GM12878 (cell line): Measurements from ENCODE around the gene CACNA1E. TPM values are rescaled to one million over a fixed set of nuclear protein-coding genes. Genes with fewer than 3 reads are reported as not detected.

Experiments
- ATAC-seq: fragments of 200-7000 bp; cut with Tn5 transposase; 3 replicates; pipeline ENCODE4 v1.9.1; 2020; ENCODE audit warnings: mild to moderate bottlenecking, moderate library complexity
- BruUV-seq: library from RNA; stranded (reverse); fragments of 400-500 nt; replicated peaks from 2 replicates; lab custom pipeline; 2021; lab: Mats Ljungman, UMichigan
- CTCF ChIA-PET: fragments of 300-600 bp; sonication (Branson Sonifier 250); formaldehyde crosslinking; extraction: SDS; loops from one replicate; lab custom pipeline; 2021; ENCODE audit warnings: inconsistent platforms; lab: Yijun Ruan, JAX
- POLR2A ChIA-PET: fragments of 350-600 bp; formaldehyde crosslinking; extraction: SDS; loops from one replicate; lab custom pipeline; 2021; ENCODE audit warnings: inconsistent platforms; lab: Charles Lee
- RAD21 ChIA-PET: fragments of 300-600 bp; sonication (Branson Sonifier 250); formaldehyde crosslinking; loops from one replicate; lab custom pipeline; 2023; ENCODE audit warnings: antibody characterized with exemption; ENCODE audit not compliant: unreplicated experiment; lab: Charles Lee
- SMC1A ChIA-PET: fragments of 300-600 bp; sonication (Branson Sonifier 250); formaldehyde crosslinking; loops from one replicate; lab custom pipeline; 2023; ENCODE audit not compliant: unreplicated experiment, uncharacterized antibody; lab: Charles Lee
- DNase-seq: peaks from one replicate; pipeline ENCODE4 v3.0.0-alpha.2; 2011; ENCODE audit warnings: low read depth, low spot score
- FAIRE-seq: peaks from 3 replicates; lab custom pipeline; 2011; peaks lifted over from hg19 to GRCh38; lab: Jason Lieb, UNC
- H2AFZ ChIP-seq: 2 replicates; pipeline ENCODE4 v1.6.0; 2011; ENCODE audit warnings: low read depth, low read length, control low read depth; ENCODE audit not compliant: control insufficient read depth
- H3K27ac ChIP-seq: 2 replicates; pipeline ENCODE4 v1.5.1; 2011; ENCODE audit warnings: control low read depth; ENCODE audit not compliant: control insufficient read depth, insufficient read depth
- H3K27me3 ChIP-seq, 2 experiments: replicated peaks in 1 of 2; 2 replicates each; pipeline versions ENCODE4 v1.6.0 to v1.6.1; 2011; ENCODE audit warnings: low read length in 1 of 2; ENCODE audit not compliant: control insufficient read depth in 2 of 2, insufficient read depth in 2 of 2
- H3K36me3 ChIP-seq, 2 experiments: 2 replicates each; pipeline ENCODE4 v1.5.1; 2011; ENCODE audit warnings: low read length in 1 of 2; ENCODE audit not compliant: control insufficient read depth in 2 of 2, insufficient read depth in 2 of 2
- H3K4me1 ChIP-seq: 2 replicates; pipeline ENCODE4 v1.6.1; 2011; ENCODE audit warnings: mild to moderate bottlenecking, low read length, moderate library complexity, mixed read lengths; ENCODE audit not compliant: control insufficient read depth, insufficient read depth
- H3K4me2 ChIP-seq: 2 replicates; pipeline ENCODE4 v1.6.0; 2011; ENCODE audit warnings: control low read depth; ENCODE audit not compliant: control insufficient read depth, insufficient read depth
- H3K4me3 ChIP-seq: fragments of 200-600 bp; sonication (generic); 2 replicates; pipeline ENCODE4 v1.5.1; 2016
- H3K79me2 ChIP-seq: 2 replicates; pipeline ENCODE4 v1.6.0; 2011; ENCODE audit warnings: low read length; ENCODE audit not compliant: control insufficient read depth, insufficient read depth
- H3K9ac ChIP-seq: 2 replicates; pipeline ENCODE4 v1.8.0; 2011; ENCODE audit warnings: low read length, control low read depth, mixed read lengths; ENCODE audit not compliant: control insufficient read depth, insufficient read depth
- H3K9me3 ChIP-seq: replicated peaks from 3 replicates; pipeline ENCODE4 v1.5.1; 2011; ENCODE audit warnings: mild to moderate bottlenecking, low read length; ENCODE audit not compliant: control insufficient read depth, insufficient read depth
- H4K20me1 ChIP-seq: 2 replicates; pipeline ENCODE4 v1.6.0; 2011; ENCODE audit not compliant: control insufficient read depth, insufficient read depth
- NFYA ChIP-seq: IDR thresholded peaks from 2 replicates; pipeline ENCODE4 v1.6.1; 2011; ENCODE audit warnings: low read depth, mild to moderate bottlenecking, low read length, improper control_type of control experiment, borderline replicate concordance
- POLR2AphosphoS5 ChIP-seq: IDR thresholded peaks from 2 replicates; pipeline ENCODE4 v1.6.1; 2011; ENCODE audit warnings: mild to moderate bottlenecking, low read length, inconsistent platforms
- WGBS: methylation state at CpG from one replicate; pipeline ENCODE4 v1.1.6; 2016; ENCODE audit warnings: low lambda C conversion rate; ENCODE audit not compliant: insufficient replicate concordance, insufficient coverage; ENCODE audit errors: missing lambda C conversion rate; 5-methylcytosine and 5-hydroxymethylcytosine counted together
- in situ Hi-C: fragments of 300-500 bp; cut with MboI; formaldehyde crosslinking; loops from 9 replicates; pipeline ENCODE4 v1.14.3; 2018; ENCODE audit warnings: mixed read lengths
- intact Hi-C: fragments of 100-400 bp; cut with micrococcal nuclease; formaldehyde crosslinking; loops from one replicate; pipeline ENCODE4 v1.14.2; 2022; ENCODE audit not compliant: unreplicated experiment
- polyA plus RNA-seq, 11 experiments: library from polyadenylated mRNA; depleted of rRNA in 4 of 11; unstranded in 6 of 11; stranded (reverse) in 5 of 11; fragments of >200 nt; fragmentation: Nextera tagmentation in 4 of 11; fragmentation: Illumina TruSeq in 1 of 11; extraction: Ambion mirVana in 4 of 11; extraction: Trizol in 1 of 11; gene quantifications; 1 replicate in 1 of 11; 2 replicates in 10 of 11; pipeline versions ENCODE4 v1.2.1 to v1.2.3, GENCODE V29; 2011 to 2016; ENCODE audit warnings: inconsistent platforms in 2 of 11, missing spikeins in 2 of 11, low read depth in 1 of 11
- total RNA-seq, 4 experiments: library from RNA; depleted of rRNA in 3 of 4; stranded (reverse); fragments of >200 nt in 3 of 4; fragmentation: Illumina TruSeq in 1 of 4; extraction: Trizol in 1 of 4; gene quantifications; 2 replicates each; pipeline versions ENCODE4 v1.2.1 to v1.2.3, GENCODE V29; 2013 to 2021
- TF ChIP-seq, protein P1 (sequence below): fragments of 450-650 bp; IDR thresholded peaks from 2 replicates; pipeline ENCODE4 v1.6.1; 2017; ENCODE audit warnings: mild to moderate bottlenecking
- TF ChIP-seq, protein P2 (sequence below): fragments of 150-350 bp; IDR thresholded peaks from 2 replicates; pipeline ENCODE4 v1.6.1; 2014; ENCODE audit warnings: mild to moderate bottlenecking, low read depth, low read length
- TF ChIP-seq, protein P3 (sequence below): fragments of 450-650 bp; IDR thresholded peaks from 2 replicates; pipeline ENCODE4 v1.6.1; 2017; ENCODE audit warnings: borderline replicate concordance
- TF ChIP-seq, protein P4 (sequence below): IDR thresholded peaks from 2 replicates; pipeline ENCODE4 v1.6.1; 2012; ENCODE audit warnings: improper control_type of control experiment, low read depth, low read length; ENCODE audit not compliant: insufficient replicate concordance
- TF ChIP-seq, protein P5 (sequence below): fragments of 450-650 bp; IDR thresholded peaks from 2 replicates; pipeline ENCODE4 v1.6.1; 2017; ENCODE audit warnings: low read depth, mild to moderate bottlenecking, moderate library complexity
- TF ChIP-seq, protein P6 (sequence below): IDR thresholded peaks from 2 replicates; pipeline ENCODE4 v1.6.1; 2011; ENCODE audit warnings: low read depth, low read length, improper control_type of control experiment, borderline replicate concordance

Gene CACNA1E
- total and polyA plus RNA-seq, 10 of the 15 experiments (the other 5 are each of a cell fraction or from before 2014, with no cell fraction given) = 0.57 to 22.0 (median 8.5) TPM

DNA sequence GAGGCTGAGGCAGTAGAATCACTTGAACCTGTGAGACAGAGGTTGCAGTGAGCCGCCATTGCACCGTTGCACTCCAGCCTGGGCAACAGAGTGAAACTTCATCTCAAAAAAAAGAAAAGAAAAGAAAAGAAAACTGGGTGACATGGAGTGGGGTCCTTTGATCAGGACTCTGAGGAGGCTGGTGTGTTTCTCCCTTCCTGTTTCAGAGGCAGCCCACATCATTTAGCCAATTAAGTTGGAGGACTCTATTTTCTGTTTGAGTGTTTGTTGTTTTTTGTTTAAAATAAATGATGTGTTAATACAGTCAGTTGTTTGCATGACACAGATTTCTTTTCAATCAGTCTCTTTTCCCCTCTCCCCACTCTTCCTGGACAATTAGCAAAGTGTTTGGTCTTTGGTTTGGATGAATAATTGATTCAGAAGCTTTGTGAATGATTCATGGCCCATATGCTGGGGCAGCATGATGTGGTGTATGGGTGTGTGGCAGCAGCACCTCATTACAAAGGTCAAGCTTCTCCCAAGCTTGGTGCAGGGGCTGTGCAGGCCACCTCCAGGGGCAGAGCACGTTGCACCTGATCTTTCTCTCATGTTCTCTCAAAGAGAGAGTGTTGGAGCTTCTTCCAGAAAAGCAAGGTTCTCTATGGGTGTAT, 48.8 kb downstream of the CACNA1E start:
- Histone ChIP-seq H3K4me1 (no peaks in the 10 kb centered on the region; the same call in 1 of the 2 replicates), H3K9me3 (peaks cover 4% of the 10 kb centered on the region; the same call in 2 of the 3 replicates), H2AFZ (no peak overlapping the region), H3K4me2 (no peak overlapping the region), H3K79me2 (no peaks in the 10 kb centered on the region), H4K20me1 (no peaks in the 10 kb centered on the region), H3K27me3 (no peaks in the 10 kb centered on the region; a peak in 1 of 4 replicates), H3K9ac (no peak overlapping the region), H3K27ac (no peak overlapping the region), H3K36me3 (peaks cover 0 to 1% of the 10 kb centered on the region in 2 experiments; a peak in 2 of 4 replicates), H3K4me3 (no peak overlapping the region)
- ATAC-seq (peak; percentile 70), DNase-seq (no peak), FAIRE-seq (no peak)
- no TSS peak for BruUV-seq
- WGBS = 63% methylated on average over 3 of the region's 3 CpGs
- SMC1A ChIA-PET = interaction anchor here (0.5 to 2.0 kb wide), 8 partner anchors 12 to 113 kb away, joined by 3 to 8 read pairs (median 5); no protein-coding TSS in a partner anchor
- CTCF ChIA-PET = interaction anchor here (0.6 to 1.9 kb wide), 6 partner anchors 10 to 405 kb away, joined by 3 to 5 read pairs (median 4); no protein-coding TSS in a partner anchor
- in situ Hi-C loops (no loop called here), intact Hi-C loops (no loop called here)
- POLR2A ChIA-PET = interaction anchor here (0.6 to 1.1 kb wide), 3 partner anchors 10 to 55 kb away, joined by 3 to 5 read pairs (median 3); no protein-coding TSS in a partner anchor
- RAD21 ChIA-PET = interaction anchor here (0.9 kb wide), 1 partner anchor 27 kb away, joined by 4 read pairs; no protein-coding TSS in a partner anchor
- TF ChIP-seq, protein P1, sequence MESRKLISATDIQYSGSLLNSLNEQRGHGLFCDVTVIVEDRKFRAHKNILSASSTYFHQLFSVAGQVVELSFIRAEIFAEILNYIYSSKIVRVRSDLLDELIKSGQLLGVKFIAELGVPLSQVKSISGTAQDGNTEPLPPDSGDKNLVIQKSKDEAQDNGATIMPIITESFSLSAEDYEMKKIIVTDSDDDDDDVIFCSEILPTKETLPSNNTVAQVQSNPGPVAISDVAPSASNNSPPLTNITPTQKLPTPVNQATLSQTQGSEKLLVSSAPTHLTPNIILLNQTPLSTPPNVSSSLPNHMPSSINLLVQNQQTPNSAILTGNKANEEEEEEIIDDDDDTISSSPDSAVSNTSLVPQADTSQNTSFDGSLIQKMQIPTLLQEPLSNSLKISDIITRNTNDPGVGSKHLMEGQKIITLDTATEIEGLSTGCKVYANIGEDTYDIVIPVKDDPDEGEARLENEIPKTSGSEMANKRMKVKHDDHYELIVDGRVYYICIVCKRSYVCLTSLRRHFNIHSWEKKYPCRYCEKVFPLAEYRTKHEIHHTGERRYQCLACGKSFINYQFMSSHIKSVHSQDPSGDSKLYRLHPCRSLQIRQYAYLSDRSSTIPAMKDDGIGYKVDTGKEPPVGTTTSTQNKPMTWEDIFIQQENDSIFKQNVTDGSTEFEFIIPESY = peak; percentile 58; the same call in 1 of the 2 replicates
- TF ChIP-seq, protein P2, sequence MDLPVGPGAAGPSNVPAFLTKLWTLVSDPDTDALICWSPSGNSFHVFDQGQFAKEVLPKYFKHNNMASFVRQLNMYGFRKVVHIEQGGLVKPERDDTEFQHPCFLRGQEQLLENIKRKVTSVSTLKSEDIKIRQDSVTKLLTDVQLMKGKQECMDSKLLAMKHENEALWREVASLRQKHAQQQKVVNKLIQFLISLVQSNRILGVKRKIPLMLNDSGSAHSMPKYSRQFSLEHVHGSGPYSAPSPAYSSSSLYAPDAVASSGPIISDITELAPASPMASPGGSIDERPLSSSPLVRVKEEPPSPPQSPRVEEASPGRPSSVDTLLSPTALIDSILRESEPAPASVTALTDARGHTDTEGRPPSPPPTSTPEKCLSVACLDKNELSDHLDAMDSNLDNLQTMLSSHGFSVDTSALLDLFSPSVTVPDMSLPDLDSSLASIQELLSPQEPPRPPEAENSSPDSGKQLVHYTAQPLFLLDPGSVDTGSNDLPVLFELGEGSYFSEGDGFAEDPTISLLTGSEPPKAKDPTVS = no peak
- TF ChIP-seq, protein P3, sequence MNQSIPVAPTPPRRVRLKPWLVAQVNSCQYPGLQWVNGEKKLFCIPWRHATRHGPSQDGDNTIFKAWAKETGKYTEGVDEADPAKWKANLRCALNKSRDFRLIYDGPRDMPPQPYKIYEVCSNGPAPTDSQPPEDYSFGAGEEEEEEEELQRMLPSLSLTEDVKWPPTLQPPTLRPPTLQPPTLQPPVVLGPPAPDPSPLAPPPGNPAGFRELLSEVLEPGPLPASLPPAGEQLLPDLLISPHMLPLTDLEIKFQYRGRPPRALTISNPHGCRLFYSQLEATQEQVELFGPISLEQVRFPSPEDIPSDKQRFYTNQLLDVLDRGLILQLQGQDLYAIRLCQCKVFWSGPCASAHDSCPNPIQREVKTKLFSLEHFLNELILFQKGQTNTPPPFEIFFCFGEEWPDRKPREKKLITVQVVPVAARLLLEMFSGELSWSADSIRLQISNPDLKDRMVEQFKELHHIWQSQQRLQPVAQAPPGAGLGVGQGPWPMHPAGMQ = no peak
- TF ChIP-seq, protein P4, sequence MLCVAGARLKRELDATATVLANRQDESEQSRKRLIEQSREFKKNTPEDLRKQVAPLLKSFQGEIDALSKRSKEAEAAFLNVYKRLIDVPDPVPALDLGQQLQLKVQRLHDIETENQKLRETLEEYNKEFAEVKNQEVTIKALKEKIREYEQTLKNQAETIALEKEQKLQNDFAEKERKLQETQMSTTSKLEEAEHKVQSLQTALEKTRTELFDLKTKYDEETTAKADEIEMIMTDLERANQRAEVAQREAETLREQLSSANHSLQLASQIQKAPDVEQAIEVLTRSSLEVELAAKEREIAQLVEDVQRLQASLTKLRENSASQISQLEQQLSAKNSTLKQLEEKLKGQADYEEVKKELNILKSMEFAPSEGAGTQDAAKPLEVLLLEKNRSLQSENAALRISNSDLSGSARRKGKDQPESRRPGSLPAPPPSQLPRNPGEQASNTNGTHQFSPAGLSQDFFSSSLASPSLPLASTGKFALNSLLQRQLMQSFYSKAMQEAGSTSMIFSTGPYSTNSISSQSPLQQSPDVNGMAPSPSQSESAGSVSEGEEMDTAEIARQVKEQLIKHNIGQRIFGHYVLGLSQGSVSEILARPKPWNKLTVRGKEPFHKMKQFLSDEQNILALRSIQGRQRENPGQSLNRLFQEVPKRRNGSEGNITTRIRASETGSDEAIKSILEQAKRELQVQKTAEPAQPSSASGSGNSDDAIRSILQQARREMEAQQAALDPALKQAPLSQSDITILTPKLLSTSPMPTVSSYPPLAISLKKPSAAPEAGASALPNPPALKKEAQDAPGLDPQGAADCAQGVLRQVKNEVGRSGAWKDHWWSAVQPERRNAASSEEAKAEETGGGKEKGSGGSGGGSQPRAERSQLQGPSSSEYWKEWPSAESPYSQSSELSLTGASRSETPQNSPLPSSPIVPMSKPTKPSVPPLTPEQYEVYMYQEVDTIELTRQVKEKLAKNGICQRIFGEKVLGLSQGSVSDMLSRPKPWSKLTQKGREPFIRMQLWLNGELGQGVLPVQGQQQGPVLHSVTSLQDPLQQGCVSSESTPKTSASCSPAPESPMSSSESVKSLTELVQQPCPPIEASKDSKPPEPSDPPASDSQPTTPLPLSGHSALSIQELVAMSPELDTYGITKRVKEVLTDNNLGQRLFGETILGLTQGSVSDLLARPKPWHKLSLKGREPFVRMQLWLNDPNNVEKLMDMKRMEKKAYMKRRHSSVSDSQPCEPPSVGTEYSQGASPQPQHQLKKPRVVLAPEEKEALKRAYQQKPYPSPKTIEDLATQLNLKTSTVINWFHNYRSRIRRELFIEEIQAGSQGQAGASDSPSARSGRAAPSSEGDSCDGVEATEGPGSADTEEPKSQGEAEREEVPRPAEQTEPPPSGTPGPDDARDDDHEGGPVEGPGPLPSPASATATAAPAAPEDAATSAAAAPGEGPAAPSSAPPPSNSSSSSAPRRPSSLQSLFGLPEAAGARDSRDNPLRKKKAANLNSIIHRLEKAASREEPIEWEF = no peak
- TF ChIP-seq NFYA = no peak
- TF ChIP-seq, protein P5, sequence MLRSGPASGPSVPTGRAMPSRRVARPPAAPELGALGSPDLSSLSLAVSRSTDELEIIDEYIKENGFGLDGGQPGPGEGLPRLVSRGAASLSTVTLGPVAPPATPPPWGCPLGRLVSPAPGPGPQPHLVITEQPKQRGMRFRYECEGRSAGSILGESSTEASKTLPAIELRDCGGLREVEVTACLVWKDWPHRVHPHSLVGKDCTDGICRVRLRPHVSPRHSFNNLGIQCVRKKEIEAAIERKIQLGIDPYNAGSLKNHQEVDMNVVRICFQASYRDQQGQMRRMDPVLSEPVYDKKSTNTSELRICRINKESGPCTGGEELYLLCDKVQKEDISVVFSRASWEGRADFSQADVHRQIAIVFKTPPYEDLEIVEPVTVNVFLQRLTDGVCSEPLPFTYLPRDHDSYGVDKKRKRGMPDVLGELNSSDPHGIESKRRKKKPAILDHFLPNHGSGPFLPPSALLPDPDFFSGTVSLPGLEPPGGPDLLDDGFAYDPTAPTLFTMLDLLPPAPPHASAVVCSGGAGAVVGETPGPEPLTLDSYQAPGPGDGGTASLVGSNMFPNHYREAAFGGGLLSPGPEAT = no peak
- TF ChIP-seq, protein P6, sequence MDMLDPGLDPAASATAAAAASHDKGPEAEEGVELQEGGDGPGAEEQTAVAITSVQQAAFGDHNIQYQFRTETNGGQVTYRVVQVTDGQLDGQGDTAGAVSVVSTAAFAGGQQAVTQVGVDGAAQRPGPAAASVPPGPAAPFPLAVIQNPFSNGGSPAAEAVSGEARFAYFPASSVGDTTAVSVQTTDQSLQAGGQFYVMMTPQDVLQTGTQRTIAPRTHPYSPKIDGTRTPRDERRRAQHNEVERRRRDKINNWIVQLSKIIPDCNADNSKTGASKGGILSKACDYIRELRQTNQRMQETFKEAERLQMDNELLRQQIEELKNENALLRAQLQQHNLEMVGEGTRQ = no peak
- TF ChIP-seq POLR2AphosphoS5 = no peak
